Parathyroid adenoma (tissue), 2 donors: Measurements from ENCODE around the gene MYPN.

Source experiments
- H2AFZ ChIP-seq: fragments of 300-600 bp; sonication (generic); one replicate; pipeline ENCODE4 v1.7.0; 2017; ENCODE audit warnings: antibody characterized with exemption, mild to moderate bottlenecking
- H3K27ac ChIP-seq: fragments of 300-600 bp; sonication (generic); one replicate; pipeline ENCODE4 v1.7.0; 2017
- H3K27me3 ChIP-seq: fragments of 300-600 bp; sonication (generic); one replicate; pipeline ENCODE4 v1.7.0; 2017; ENCODE audit warnings: low read length; ENCODE audit not compliant: control insufficient read depth, insufficient read depth
- H3K36me3 ChIP-seq: fragments of 300-600 bp; sonication (generic); one replicate; pipeline ENCODE4 v1.7.0; 2017; ENCODE audit warnings: low read length; ENCODE audit not compliant: control insufficient read depth, insufficient read depth
- H3K4me1 ChIP-seq: fragments of 300-600 bp; sonication (generic); one replicate; pipeline ENCODE4 v1.7.0; 2017; ENCODE audit warnings: control low read depth
- H3K4me2 ChIP-seq: fragments of 300-600 bp; sonication (generic); one replicate; pipeline ENCODE4 v1.7.0; 2017; ENCODE audit warnings: low read length
- H3K4me3 ChIP-seq: fragments of 300-600 bp; sonication (generic); one replicate; pipeline ENCODE4 v1.7.0; 2017; ENCODE audit warnings: low read depth, low read length
- H3K79me2 ChIP-seq: fragments of 300-600 bp; sonication (generic); one replicate; pipeline ENCODE4 v1.7.0; 2017; ENCODE audit warnings: control low read depth
- H3K9ac ChIP-seq: fragments of 300-600 bp; sonication (generic); one replicate; pipeline ENCODE4 v1.7.0; 2017; ENCODE audit warnings: mild to moderate bottlenecking
- H3K9me3 ChIP-seq: fragments of 300-600 bp; sonication (generic); one replicate; pipeline ENCODE4 v1.7.0; 2017; ENCODE audit warnings: low read length; ENCODE audit not compliant: control insufficient read depth
- TF ChIP-seq, protein P1 (sequence below): fragments of 300-600 bp; sonication (generic); IDR thresholded peaks from one replicate; pipeline ENCODE4 v1.7.0; 2017; ENCODE audit warnings: antibody characterized with exemption, mild to moderate bottlenecking
- donor health status: primary hyperparathyroidism.

Gene MYPN

GRCh38 chr10:68142761-68143160 is 33.5 kb downstream of the MYPN start:
- H3K27me3 ChIP-seq = no peaks in the 10 kb centered on the region
- no peaks in the 10 kb centered on the region for H3K36me3 ChIP-seq
- no peak overlapping the region for H3K4me2 ChIP-seq
- H3K27ac ChIP-seq = no peak overlapping the region
- H3K9me3 ChIP-seq = no peaks in the 10 kb centered on the region
- H2AFZ ChIP-seq = no peak overlapping the region
- H3K4me1 ChIP-seq = no peaks in the 10 kb centered on the region
- H3K4me3 ChIP-seq = no peak overlapping the region
- TF ChIP-seq, protein P1, sequence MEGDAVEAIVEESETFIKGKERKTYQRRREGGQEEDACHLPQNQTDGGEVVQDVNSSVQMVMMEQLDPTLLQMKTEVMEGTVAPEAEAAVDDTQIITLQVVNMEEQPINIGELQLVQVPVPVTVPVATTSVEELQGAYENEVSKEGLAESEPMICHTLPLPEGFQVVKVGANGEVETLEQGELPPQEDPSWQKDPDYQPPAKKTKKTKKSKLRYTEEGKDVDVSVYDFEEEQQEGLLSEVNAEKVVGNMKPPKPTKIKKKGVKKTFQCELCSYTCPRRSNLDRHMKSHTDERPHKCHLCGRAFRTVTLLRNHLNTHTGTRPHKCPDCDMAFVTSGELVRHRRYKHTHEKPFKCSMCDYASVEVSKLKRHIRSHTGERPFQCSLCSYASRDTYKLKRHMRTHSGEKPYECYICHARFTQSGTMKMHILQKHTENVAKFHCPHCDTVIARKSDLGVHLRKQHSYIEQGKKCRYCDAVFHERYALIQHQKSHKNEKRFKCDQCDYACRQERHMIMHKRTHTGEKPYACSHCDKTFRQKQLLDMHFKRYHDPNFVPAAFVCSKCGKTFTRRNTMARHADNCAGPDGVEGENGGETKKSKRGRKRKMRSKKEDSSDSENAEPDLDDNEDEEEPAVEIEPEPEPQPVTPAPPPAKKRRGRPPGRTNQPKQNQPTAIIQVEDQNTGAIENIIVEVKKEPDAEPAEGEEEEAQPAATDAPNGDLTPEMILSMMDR = no peak
- no peak overlapping the region for H3K9ac ChIP-seq
- H3K79me2 ChIP-seq = no peaks in the 10 kb centered on the region

DNA sequence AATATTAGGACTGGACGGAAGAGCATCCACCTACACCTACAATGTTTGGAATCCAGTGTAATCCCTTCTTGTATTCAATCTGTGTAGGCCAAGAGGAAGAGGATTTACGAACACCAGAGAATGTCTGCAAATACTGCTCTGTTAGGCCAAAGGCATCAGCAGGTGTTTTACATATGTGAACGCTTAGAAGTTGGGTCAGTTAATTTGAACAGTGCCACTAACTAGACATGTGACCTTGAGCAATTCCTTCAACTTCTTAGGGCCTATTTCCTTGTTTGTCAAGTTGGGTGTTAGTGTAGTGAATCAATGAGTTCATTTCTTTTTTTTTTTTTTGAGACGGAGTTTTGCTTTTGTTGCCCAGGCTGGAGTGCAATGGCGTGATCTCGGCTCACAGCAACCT is 35.4 kb downstream of the MYPN start:
- Histone ChIP-seq H3K9ac (no peak overlapping the region), H3K4me3 (no peak overlapping the region), H3K27me3 (no peaks in the 10 kb centered on the region), H3K36me3 (no peaks in the 10 kb centered on the region), H3K4me1 (no peaks in the 10 kb centered on the region), H3K27ac (no peak overlapping the region), H2AFZ (no peak overlapping the region), H3K9me3 (no peaks in the 10 kb centered on the region), H3K4me2 (no peak overlapping the region), H3K79me2 (no peaks in the 10 kb centered on the region)
- TF ChIP-seq, protein P1 = no peak

DNA sequence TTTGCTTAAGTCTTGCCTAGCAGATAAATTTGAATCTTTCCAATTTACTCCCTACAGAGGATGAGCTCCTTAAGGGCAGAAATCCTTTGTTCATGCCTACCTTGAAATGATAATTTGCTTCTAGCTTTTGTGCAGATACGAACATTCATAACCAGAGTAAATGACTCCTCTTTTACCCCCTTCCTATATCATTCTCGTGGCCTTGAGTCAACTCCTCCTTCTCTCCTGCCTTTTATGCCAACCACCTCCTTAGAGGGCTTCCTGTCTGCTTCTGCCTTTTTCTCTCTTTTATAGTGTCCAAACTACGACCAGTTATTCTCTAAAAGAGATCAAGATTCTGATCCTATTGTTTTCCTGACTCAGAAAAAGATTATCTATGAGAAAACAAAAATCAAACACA is 36.4 kb downstream of the MYPN start:
- Histone ChIP-seq H3K4me1 (no peaks in the 10 kb centered on the region), H3K27me3 (no peaks in the 10 kb centered on the region), H2AFZ (no peak overlapping the region), H3K4me2 (no peak overlapping the region), H3K79me2 (no peaks in the 10 kb centered on the region), H3K36me3 (no peaks in the 10 kb centered on the region), H3K9me3 (no peaks in the 10 kb centered on the region), H3K4me3 (no peak overlapping the region), H3K9ac (no peak overlapping the region), H3K27ac (no peak overlapping the region)
- TF ChIP-seq, protein P1 = no peak

- TF ChIP-seq, protein P1 = no peak
- H3K27ac ChIP-seq = no peak overlapping the region
- H2AFZ ChIP-seq = no peak overlapping the region
- no peaks in the 10 kb centered on the region for H3K9me3 ChIP-seq
- H3K27me3 ChIP-seq = no peaks in the 10 kb centered on the region
- H3K4me3 ChIP-seq = no peak overlapping the region
- no peaks in the 10 kb centered on the region for H3K36me3 ChIP-seq
- no peak overlapping the region for H3K9ac ChIP-seq
- H3K4me1 ChIP-seq = no peaks in the 10 kb centered on the region
- H3K79me2 ChIP-seq = no peaks in the 10 kb centered on the region
- H3K4me2 ChIP-seq = no peak overlapping the region
Measured at GRCh38 chr10:68146133-68146532, 36.8 kb downstream of the MYPN start.

- H3K36me3 ChIP-seq = no peaks in the 10 kb centered on the region
- no peak overlapping the region for H3K4me3 ChIP-seq
- H3K27ac ChIP-seq = no peak overlapping the region
- no peaks in the 10 kb centered on the region for H3K9me3 ChIP-seq
- no peak overlapping the region for H3K9ac ChIP-seq
- no peak overlapping the region for H2AFZ ChIP-seq
- TF ChIP-seq, protein P1 = no peak
- H3K4me2 ChIP-seq = no peak overlapping the region
- no peaks in the 10 kb centered on the region for H3K79me2 ChIP-seq
- H3K27me3 ChIP-seq = no peaks in the 10 kb centered on the region
- peaks cover 5% of the 10 kb centered on the region for H3K4me1 ChIP-seq
Measured at GRCh38 chr10:68151453-68151852, 42.2 kb downstream of the MYPN start.
